NCI-H524 (cell line): ENCODE data around the gene SORCS3.
"Not testable (repeated sequence)": the region's sequence is repeated elsewhere in the genome, so short reads cannot be mapped to it uniquely, and the experiment has no call there.

Experiments used
- DNase-seq, 2 experiments: peaks; one replicate each; lab custom pipeline; 2025; lab: John Stamatoyannopoulos, UW

Gene SORCS3

GRCh38 chr10:104690959-104691358 lies 49.9 kb downstream of the SORCS3 start:
- no peak for DNase-seq

- DNase-seq: no peak
Observed at GRCh38 chr10:104694074-104694473, 53.0 kb downstream of the SORCS3 start.

DNA sequence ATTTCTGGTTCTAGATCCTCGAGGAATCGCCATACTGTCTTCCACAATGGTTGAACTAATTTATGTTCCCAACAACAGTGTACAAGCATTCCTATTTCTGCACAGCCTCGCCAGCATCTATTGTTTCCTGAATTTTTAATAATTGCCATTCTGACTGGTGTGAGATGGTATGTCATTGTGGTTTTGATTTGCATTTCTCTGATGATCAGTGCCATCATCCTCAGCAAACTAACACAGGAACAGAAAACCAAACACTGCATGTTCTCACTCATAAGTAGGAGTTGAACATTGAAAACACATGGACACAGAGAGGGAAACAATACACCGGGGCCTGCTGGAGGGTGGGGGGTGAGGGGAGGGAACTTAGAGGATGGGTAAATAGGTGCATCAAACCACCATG lies 62.2 kb downstream of the SORCS3 start:
- DNase-seq: not testable (repeated sequence)

GRCh38 chr10:104706886-104707285 lies 65.8 kb downstream of the SORCS3 start:
- DNase-seq: no peak

GRCh38 chr10:104707602-104708459 lies 66.7 kb downstream of the SORCS3 start:
- no peak for DNase-seq

DNA sequence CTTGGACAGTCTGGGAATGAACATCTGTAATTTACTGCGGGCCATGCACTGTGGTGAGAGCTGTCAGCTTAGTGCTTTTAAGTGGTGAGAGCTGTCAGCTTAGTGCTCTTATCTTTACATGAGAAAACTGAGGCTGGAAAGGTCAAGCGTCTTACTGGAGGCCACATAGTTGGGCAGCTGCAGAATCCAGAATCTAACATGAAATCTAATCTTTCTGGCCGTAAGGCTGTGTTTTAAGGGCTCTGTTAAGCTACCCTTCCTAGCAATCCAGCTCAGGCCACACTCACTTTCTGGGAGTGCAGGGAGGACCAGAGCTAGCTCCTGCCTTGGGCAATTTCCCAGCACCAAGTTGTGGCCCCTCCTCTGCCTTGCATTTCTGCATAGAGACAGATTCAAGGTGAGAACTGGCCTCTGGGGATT lies 70.2 kb downstream of the SORCS3 start:
- no peak for DNase-seq

DNA sequence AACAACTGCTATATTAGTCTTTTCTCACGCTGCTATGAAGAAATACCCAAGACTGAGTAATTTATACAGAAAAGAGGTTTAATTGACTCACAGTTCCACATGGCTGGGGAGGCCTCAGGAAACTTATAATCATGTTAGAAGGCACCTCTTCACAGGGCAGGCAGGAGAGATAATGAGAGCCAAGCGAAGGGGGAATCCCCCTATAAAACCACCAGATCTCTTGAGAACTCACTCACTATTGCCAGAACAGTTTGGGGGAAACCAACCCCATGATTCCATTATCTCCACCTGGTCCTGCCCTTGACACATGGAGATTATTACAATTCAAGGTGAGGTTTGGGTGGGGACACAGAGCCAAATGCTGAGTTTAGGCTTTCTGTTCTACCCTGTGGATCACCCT lies 89.5 kb downstream of the SORCS3 start:
- not testable (repeated sequence) for DNase-seq

- DNase-seq: no peak
Observed at GRCh38 chr10:104731192-104731591, 90.1 kb downstream of the SORCS3 start.

DNA sequence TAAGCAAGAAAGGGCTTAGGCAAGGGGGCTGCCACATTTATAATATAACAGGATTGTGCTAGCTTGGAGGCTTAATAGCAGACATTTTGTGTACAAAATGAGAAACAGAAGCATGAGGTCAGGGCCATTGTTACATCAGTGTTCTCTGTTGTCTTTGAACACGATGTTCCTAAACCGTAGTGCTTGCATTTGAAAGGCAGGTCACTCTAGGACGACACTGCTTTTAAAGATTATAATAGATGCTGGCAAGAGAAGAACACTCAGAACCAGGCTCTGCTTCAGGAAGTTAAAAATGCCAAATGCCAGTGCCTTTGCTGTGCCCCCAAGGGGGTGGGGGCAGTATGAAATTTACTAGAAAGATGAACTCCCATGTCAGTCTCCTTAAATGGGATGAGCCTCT lies 91.1 kb downstream of the SORCS3 start:
- no peak for DNase-seq

- DNase-seq: no peak
Observed at GRCh38 chr10:104734433-104734832, 93.3 kb downstream of the SORCS3 start.

DNA sequence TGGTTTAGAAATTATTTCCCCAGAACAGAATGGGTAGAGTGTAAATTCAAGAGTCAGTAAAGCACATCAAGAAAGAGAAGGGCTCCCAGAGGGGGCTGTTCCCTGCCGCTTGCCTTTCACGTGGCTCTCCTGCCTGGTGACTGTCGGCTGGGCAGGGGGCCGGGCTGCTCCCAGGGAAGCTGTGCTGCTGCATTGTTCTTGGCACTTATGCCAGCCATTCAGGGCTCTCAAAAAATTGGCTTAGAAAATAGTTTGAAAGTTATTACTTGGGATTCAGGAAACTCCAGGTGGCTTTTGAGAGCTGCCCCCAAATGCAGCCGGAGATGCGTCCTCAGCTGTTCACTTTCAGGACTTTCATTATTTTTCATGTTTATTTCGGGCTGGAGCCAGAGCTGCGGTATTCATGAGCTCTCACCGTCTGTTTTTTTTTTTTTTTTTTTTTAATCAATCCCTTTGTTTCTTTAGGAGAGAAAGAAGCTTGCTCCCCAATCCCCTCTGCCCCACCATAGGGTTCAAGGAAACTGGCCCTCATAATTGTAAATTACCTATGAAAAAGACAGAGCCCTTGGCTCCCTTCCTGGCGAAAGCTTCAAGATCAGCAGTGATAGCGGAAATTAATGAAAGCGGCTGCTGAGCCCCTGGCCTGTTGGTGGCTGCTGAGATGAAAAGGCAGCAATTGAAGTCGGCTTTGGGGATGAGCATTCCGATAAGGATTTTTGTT lies 94.1 kb downstream of the SORCS3 start:
- DNase-seq: no peak

DNA sequence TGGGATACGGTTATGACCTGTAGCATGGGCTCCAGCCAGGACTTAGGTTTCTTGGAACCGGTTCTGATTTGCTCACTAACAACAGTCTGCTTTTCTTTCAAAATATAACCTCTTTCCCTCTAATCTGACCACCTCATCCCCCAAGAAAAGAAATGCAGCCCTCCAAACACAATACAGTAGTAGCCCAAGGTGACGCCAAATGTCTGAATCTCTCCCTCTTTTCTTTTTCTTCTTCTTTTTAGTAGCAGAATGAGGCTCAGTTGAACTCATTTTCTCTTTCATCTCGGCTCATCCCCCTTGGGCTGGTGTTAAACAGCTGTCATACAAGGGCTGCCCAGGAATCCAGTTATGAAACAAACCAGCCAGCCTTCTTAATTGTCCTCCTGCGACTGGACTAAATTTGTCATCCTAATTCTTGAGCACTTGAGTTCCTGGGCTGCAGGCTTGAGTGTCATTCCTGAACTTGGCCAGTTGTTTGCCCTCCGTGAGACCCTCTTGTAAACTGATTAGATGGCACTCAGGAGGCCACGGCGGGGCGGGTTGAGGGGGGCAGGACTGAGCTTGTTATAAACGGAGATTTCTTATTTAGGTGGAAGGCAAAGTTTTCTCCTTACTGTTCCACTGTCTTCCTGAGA lies 94.8 kb downstream of the SORCS3 start:
- DNase-seq: no peak

DNA sequence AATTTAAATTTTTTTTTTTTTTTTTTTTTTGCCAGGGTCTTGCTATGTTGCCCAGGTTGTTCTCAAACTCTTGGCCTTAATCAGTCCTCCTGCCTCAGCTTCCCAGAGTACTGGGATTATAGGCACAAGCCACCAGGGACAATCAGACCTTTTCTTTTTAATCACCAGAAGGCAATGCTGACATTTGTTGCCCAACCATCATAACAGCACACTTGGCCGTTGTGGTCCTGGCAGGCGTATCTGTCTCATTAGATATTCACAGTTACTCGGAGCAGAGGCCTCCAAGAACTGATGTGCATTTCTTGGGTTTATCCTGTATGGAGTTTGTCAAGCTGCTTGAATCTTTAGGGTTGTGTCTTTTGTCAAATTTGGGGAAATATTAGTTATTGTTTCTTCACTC lies 100.0 kb downstream of the SORCS3 start:
- no peak for DNase-seq

GRCh38 chr10:104744052-104744451 lies 103.0 kb downstream of the SORCS3 start:
- no peak for DNase-seq

DNA sequence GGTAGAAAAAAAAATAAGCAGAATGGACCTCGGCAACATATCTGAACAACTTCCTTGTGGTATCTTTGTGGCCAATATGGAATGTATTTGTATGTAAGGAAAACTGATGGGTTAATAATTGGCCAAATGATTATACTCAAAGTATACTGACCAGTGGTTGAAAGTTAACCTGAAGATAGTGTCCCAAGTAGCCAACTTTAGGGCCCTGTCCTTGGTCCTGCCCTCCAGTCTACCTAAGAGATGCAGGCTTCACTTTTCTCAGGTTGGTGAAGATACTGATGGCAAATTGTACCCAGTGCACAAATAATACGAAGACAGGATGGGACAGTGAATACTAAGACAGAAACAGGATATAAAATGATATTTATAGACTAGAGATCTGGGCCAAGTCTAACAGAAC lies 109.2 kb downstream of the SORCS3 start:
- DNase-seq: no peak

DNA sequence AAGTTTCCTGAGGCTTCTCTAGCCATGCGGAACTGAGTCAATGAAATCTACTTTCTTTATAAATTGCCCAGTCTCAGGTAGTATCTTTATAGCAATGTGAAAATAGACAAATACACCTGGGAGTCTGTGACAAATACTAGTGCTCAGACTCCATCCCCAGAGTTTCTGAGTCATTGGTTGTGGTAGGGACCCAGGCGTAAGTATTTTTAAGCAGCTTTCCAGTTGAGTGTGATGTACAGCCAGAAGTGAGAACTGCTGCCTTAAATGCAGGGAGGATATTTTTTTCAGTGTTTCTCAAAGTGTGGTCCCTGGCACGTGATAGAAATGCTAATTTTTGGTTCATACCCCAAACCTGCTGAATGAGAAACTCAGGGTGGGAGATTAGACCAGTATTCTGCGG lies 121.7 kb downstream of the SORCS3 start:
- no peak for DNase-seq

DNA sequence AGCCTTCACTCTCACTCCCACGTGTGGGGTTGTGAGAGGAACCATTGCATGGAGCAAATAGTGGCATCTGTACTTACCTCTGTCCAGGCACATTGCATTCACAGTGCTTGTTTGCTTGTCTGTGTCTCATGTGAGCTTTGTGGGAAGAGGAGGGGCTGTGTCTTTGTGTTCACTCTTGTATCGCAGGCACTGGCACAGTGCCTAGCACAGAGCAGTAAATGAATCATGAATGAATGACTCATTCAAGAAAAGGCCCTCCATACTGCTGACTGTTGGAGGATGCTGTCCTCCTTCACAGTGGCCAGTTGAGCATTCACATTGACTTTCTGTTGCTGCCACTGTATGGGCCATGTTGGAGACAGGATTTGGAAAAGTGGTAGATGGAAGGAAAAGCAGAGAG lies 125.3 kb downstream of the SORCS3 start:
- DNase-seq: no peak

DNA sequence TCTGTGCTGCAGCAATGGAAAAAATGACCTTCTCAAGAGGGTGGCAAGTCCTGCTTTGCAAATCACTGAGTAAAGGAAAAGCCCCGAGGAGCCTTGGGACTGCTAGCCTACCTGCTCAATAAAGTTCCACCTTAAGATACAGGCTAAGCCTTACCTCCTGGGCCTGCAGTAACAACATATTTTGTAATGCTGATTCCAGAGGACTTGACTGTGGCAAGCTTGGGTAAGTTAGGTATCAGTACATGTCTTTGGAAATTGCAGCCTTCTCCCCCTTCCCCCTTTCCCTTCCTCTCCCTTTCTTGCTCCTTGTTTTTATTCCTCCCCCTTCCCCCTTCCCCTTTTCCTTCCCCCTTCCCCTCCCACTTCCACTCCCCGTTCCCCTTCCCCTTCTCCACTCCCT lies 126.2 kb downstream of the SORCS3 start:
- no peak for DNase-seq

DNA sequence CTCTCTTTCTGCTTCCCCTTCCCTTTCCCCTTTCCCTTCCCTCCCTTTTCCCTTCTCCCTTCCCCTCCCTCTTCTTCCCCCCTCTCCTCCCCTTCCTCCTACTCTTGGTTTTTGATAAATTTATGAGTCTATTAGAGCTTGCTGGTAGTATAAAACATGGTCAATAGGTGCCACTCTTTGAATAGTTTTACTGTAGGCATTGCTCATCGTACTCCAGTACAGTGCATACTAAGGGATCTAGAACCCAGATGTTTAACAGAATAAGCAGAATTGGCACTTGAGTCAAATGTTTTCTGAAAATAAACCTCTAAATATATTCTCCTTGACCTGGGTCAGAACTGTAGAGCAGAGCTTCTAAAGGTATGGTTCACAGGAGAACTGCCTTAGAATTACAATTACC lies 126.7 kb downstream of the SORCS3 start:
- no peak for DNase-seq

- no peak for DNase-seq
Observed at GRCh38 chr10:104773105-104773504, 132.0 kb downstream of the SORCS3 start.

DNA sequence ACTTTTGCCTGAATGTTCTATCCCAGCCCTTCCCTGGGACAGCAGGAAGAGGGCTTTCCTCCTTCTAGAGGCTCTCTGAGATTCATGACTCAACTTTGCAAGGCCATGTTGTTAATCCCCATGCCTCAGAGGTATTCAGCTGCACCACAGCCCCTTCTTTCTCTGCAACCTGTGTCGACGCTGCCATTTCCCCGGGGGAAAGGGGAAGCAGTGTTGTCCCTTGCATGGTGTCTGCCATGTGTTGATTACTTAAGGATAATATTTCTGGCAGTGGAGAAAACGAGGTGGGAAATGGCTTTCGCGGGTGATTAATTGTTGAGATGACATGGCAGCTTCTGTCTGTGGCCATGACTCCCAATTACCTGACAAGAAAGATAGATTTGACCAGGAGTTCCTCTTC lies 133.1 kb downstream of the SORCS3 start:
- no peak for DNase-seq

GRCh38 chr10:104777086-104777799 lies 136.2 kb downstream of the SORCS3 start:
- no peak for DNase-seq
